Retinal pigment epithelial cell (primary cell): ENCODE results near the gene PRKN.
A peak's percentile ranks its signal among the peaks of the same experiment; 100 is the strongest.

Experiments
- DNase-seq: peaks from one replicate; pipeline ENCODE4 v3.0.0-alpha.2; 2010; ENCODE audit warnings: low read depth
- H3K4me3 ChIP-seq: 2 replicates; pipeline ENCODE4 v1.5.1; 2011; ENCODE audit warnings: mild to moderate bottlenecking, low read length, control low read depth, moderate library complexity
- CTCF ChIP-seq: conservative IDR thresholded peaks from 2 replicates; pipeline ENCODE4 v1.5.1; 2011; ENCODE audit warnings: low read depth, low read length, control low read depth, inconsistent platforms

PRKN gene

GRCh38 chr6:162360901-162361567 lies 366.5 kb downstream of the PRKN start:
- no peak overlapping the region for H3K4me3 ChIP-seq
- TF ChIP-seq CTCF: no peak
- DNase-seq: no peak

GRCh38 chr6:162358625-162359024 lies 368.9 kb downstream of the PRKN start:
- DNase-seq: no peak
- no peak overlapping the region for H3K4me3 ChIP-seq
- TF ChIP-seq CTCF: no peak

- no peak for TF ChIP-seq CTCF
- no peak for DNase-seq
- H3K4me3 ChIP-seq: no peak overlapping the region
Observed at GRCh38 chr6:162345051-162345511, 382.5 kb downstream of the PRKN start.

GRCh38 chr6:162344646-162345010 lies 382.9 kb downstream of the PRKN start:
- no peak overlapping the region for H3K4me3 ChIP-seq
- DNase-seq: no peak
- no peak for TF ChIP-seq CTCF

- TF ChIP-seq CTCF: no peak
- H3K4me3 ChIP-seq: no peak overlapping the region
- DNase-seq: no peak
Observed at GRCh38 chr6:162343936-162344645, 383.5 kb downstream of the PRKN start.

- DNase-seq: no peak
- TF ChIP-seq CTCF: peak; percentile 9
- no peak overlapping the region for H3K4me3 ChIP-seq
Observed at GRCh38 chr6:162343198-162343935, 384.2 kb downstream of the PRKN start.

GRCh38 chr6:162337412-162337811 lies 390.2 kb downstream of the PRKN start:
- no peak overlapping the region for H3K4me3 ChIP-seq
- no peak for TF ChIP-seq CTCF
- no peak for DNase-seq
